ENCODE results near the gene ZC3H13.

GRCh38 chr13:46058268-46058667, 5.7 kb upstream of the ZC3H13 start:
- TF ChIP-seq POLR2A (IDR thresholded peaks at IDR 0.05; ENCODE audit: low read depth, low read length) (no peak), MXI1 (IDR thresholded peaks at IDR 0.05; ENCODE audit: borderline replicate concordance, low read depth, low read length) (no peak), FOS (IDR thresholded peaks at IDR 0.05; ENCODE audit: low read depth, low read length) (no peak)
- TF ChIP-seq, protein P1, sequence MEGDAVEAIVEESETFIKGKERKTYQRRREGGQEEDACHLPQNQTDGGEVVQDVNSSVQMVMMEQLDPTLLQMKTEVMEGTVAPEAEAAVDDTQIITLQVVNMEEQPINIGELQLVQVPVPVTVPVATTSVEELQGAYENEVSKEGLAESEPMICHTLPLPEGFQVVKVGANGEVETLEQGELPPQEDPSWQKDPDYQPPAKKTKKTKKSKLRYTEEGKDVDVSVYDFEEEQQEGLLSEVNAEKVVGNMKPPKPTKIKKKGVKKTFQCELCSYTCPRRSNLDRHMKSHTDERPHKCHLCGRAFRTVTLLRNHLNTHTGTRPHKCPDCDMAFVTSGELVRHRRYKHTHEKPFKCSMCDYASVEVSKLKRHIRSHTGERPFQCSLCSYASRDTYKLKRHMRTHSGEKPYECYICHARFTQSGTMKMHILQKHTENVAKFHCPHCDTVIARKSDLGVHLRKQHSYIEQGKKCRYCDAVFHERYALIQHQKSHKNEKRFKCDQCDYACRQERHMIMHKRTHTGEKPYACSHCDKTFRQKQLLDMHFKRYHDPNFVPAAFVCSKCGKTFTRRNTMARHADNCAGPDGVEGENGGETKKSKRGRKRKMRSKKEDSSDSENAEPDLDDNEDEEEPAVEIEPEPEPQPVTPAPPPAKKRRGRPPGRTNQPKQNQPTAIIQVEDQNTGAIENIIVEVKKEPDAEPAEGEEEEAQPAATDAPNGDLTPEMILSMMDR (conservative IDR thresholded peaks at IDR 0.05; ENCODE audit: low read depth, low read length), result no peak

Data from IMR-90 (cell line).